Neural crest cell (in vitro differentiated cells): ENCODE data around the gene TFB2M. TPM values are rescaled to one million over a fixed set of nuclear protein-coding genes. Genes with fewer than 3 reads are reported as not detected.

ENCODE experiments used
- DNase-seq: peaks from one replicate; pipeline ENCODE4 v3.0.0; 2021; ENCODE audit warnings: low read depth, mixed read lengths, low spot score
- H3K27ac Mint-ChIP-seq: one replicate; pipeline ENCODE4 v1.8.0; 2021; ENCODE audit warnings: mild to moderate bottlenecking, mixed read lengths; ENCODE audit not compliant: unreplicated experiment
- H3K27me3 Mint-ChIP-seq: 2 replicates; pipeline ENCODE4 v1.8.0; 2021; ENCODE audit warnings: low read depth, mild to moderate bottlenecking, mixed read lengths
- H3K36me3 Mint-ChIP-seq: 2 replicates; pipeline ENCODE4 v1.8.0; 2021; ENCODE audit warnings: low read depth, mild to moderate bottlenecking, mixed read lengths
- H3K4me1 Mint-ChIP-seq: 2 replicates; pipeline ENCODE4 v1.8.0; 2021; ENCODE audit warnings: mixed read lengths
- H3K4me3 Mint-ChIP-seq: one replicate; pipeline ENCODE4 v1.8.0; 2021; ENCODE audit warnings: mild to moderate bottlenecking, mixed read lengths
- H3K9me3 Mint-ChIP-seq: 2 replicates; pipeline ENCODE4 v1.8.0; 2021; ENCODE audit warnings: mixed read lengths
- total RNA-seq: library from RNA; stranded (reverse); gene quantifications from 2 replicates; pipeline ENCODE4 v1.2.1, GENCODE V29; 2021
- TF ChIP-seq, protein P1 (sequence below): fragments of 200-600 bp; sonication (generic); conservative IDR thresholded peaks from 2 replicates; pipeline ENCODE4 v1.5.0; 2021; ENCODE audit warnings: antibody characterized with exemption, mild to moderate bottlenecking

The TFB2M gene
- total RNA-seq, 1 donor from 2014 or later, result 9.0 TPM

- Mint-ChIP-seq H3K4me3 (no peak overlapping the region), H3K27me3 (no peaks in the 10 kb centered on the region), H3K36me3 (no peaks in the 10 kb centered on the region), H3K9me3 (peaks cover 6% of the 10 kb centered on the region), H3K27ac (no peak overlapping the region), H3K4me1 (no peaks in the 10 kb centered on the region)
- TF ChIP-seq, protein P1, sequence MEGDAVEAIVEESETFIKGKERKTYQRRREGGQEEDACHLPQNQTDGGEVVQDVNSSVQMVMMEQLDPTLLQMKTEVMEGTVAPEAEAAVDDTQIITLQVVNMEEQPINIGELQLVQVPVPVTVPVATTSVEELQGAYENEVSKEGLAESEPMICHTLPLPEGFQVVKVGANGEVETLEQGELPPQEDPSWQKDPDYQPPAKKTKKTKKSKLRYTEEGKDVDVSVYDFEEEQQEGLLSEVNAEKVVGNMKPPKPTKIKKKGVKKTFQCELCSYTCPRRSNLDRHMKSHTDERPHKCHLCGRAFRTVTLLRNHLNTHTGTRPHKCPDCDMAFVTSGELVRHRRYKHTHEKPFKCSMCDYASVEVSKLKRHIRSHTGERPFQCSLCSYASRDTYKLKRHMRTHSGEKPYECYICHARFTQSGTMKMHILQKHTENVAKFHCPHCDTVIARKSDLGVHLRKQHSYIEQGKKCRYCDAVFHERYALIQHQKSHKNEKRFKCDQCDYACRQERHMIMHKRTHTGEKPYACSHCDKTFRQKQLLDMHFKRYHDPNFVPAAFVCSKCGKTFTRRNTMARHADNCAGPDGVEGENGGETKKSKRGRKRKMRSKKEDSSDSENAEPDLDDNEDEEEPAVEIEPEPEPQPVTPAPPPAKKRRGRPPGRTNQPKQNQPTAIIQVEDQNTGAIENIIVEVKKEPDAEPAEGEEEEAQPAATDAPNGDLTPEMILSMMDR, result no peak
- no peak for DNase-seq
Observed at GRCh38 chr1:246515390-246516005, 50.6 kb downstream of the TFB2M start.

DNA sequence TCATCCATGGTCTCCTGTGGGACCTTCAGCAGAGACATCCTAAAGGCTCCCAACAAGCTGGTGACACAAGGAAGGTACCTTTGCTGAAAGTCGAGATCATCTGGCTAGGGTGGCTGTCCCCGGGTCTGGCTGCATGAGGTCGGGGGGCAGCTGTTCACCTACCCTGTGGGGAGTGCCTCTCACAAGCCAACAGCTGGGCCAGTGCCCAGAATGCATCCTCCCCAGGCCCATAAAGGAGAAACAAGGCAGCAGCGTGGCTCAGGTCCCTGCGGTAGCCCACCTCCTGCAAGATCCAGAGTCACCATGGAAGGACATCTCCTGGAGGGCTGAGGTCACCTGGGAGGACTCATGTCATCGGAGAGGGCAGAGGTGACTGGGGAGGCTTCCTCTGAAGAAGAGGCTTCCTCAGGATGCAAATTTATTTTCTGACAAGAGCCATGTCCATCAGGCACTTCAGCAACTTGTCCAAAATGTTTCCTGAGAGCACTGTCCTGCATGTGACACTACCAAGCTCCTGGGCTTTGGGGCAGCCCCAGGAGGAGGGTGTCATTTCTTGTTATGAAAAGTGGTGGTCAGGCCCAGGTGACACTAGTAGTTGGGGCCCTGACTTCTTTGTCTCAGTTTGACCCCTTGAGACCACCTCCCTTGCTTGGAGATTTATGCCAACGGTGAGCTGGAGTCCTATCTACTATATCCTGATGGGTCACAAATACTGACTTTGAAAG, 52.3 kb downstream of the TFB2M start:
- Mint-ChIP-seq H3K27me3 (no peaks in the 10 kb centered on the region), H3K27ac (no peak overlapping the region), H3K4me3 (no peak overlapping the region), H3K9me3 (peaks cover 4% of the 10 kb centered on the region), H3K36me3 (no peaks in the 10 kb centered on the region), H3K4me1 (no peaks in the 10 kb centered on the region)
- TF ChIP-seq, protein P1, result no peak
- DNase-seq, result no peak

DNA sequence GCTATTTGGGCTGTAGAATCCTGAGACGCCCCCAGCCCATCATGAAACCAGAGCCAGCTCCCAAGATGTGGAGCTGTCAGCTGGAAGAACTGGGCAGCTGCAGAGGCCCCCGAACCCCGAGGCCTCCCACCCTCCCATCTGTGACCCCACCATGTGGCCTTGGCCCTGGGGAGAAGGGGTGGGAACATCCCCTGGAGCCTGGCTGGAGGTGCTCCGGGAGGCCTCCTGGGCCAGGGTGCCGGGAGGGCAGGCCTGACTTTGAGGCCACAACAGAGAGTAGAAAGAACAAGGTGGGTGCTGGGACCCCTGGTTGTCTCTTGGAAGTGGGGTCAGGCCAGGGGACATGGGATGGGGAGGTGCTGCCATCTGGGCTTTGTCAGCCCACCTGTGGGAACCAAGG, 53.0 kb downstream of the TFB2M start:
- Mint-ChIP-seq H3K4me1 (no peaks in the 10 kb centered on the region), H3K36me3 (no peaks in the 10 kb centered on the region), H3K4me3 (no peak overlapping the region), H3K27me3 (no peaks in the 10 kb centered on the region), H3K27ac (no peak overlapping the region), H3K9me3 (peaks cover 4% of the 10 kb centered on the region)
- DNase-seq, result no peak
- TF ChIP-seq, protein P1, result no peak

DNA sequence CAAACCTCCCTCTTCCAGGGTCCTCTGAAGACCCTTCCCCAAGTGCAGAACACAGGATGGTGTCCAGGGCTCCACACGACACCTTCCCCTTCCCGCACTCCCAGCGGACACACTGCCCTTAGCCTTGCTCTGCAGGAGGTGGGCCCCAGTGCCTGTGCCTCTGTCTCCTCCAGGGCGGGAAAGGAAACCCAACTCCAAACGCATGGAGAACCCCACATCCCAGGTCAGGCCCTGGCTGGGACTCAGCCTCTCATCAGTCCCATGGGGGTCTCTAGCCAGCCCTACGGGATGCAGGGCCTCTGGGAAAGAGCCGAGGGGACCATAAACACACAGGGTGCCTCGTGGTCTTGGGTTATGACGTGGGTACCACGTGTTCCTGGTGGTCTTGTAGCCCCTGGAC, 53.4 kb downstream of the TFB2M start:
- Mint-ChIP-seq H3K36me3 (no peaks in the 10 kb centered on the region), H3K27me3 (no peaks in the 10 kb centered on the region), H3K4me1 (peaks cover 1% of the 10 kb centered on the region), H3K9me3 (peaks cover 4% of the 10 kb centered on the region), H3K27ac (no peak overlapping the region), H3K4me3 (no peak overlapping the region)
- no peak for DNase-seq
- TF ChIP-seq, protein P1, result no peak

- no peaks in the 10 kb centered on the region for H3K27me3 Mint-ChIP-seq
Observed at GRCh38 chr1:246512230-246512629, 53.8 kb downstream of the TFB2M start.

More at GRCh38 chr1:246512230-246512629, 53.8 kb downstream of the TFB2M start:
- Mint-ChIP-seq H3K36me3 (no peaks in the 10 kb centered on the region), H3K4me3 (no peak overlapping the region), H3K4me1 (peaks cover 5% of the 10 kb centered on the region), H3K27ac (no peak overlapping the region), H3K9me3 (peaks cover 4% of the 10 kb centered on the region)
- TF ChIP-seq, protein P1, result no peak
- DNase-seq, result no peak
